ENCODE data around the gene ZNF283.
"Not testable (repeated sequence)": the region's sequence is repeated elsewhere in the genome, so short reads cannot be mapped to it uniquely, and the experiment has no call there.

ZNF283 gene

DNA sequence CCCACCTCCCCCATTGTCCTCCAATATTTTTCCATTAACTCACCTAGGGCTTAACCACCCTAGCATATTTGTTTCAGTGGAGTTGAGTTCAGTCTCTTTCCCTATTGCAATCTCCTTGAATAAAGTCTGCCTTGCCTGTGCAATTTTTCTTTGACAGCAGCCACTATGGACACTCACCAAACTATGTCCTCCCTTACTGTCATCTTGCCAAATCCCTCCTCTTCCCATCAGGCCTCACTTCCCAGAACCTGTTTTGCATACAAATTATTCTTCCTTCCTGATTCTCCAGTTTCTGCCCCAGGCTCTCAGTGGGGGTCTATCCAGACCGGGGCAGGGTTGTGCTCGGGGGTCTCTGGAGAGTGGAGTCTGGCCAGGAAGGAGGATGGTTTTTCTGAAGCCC is 22.7 kb upstream of the ZNF283 start:
- Histone ChIP-seq H3K36me3 (ENCODE audit: control insufficient read depth in 1 of 2, insufficient read depth in 2 of 2, low read length in 2 of 2) (no peaks in the 10 kb centered on the region), H3K27ac (ENCODE audit: low read length) (no peak overlapping the region), H3K4me1 (ENCODE audit: control insufficient read depth in 1 of 2, insufficient read depth in 2 of 2, low read length in 2 of 2) (peaks cover 0 to 9% of the 10 kb centered on the region in 2 donors), H3K4me3 (ENCODE audit: low read depth in 1 of 2, low read length in 2 of 2) (no peak overlapping the region), H3K27me3 (ENCODE audit: low read depth, low read length) (no peaks in the 10 kb centered on the region), H3K9me3 (ENCODE audit: control insufficient read depth in 1 of 2, low read length in 2 of 2) (no peaks in the 10 kb centered on the region)

DNA sequence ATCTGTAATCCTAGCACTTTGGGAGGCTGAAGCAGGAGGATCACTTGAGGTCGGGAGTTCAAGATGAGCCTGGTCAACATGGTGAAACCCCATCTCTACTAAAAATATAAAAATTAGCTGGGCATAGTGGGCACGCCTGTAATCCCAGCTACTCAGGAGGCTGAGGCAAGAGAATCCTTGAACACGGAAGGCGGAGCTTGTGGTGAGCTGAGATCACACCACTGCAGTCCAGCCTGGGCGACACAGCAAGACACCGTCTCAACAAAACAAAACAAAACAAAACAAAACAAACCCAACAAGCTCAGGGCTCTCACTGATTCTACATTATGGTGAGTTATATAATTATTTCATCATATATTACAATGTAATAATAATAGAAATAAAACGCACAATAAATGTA is 20.7 kb upstream of the ZNF283 start:
- H3K4me1 ChIP-seq (ENCODE audit: control insufficient read depth in 1 of 2, insufficient read depth in 2 of 2, low read length in 2 of 2) = peaks cover 0 to 10% of the 10 kb centered on the region in 2 donors
- not testable (repeated sequence) for H3K9me3 ChIP-seq (ENCODE audit: control insufficient read depth in 1 of 2, low read length in 2 of 2); H3K4me3 ChIP-seq (ENCODE audit: low read depth in 1 of 2, low read length in 2 of 2); H3K36me3 ChIP-seq (ENCODE audit: control insufficient read depth in 1 of 2, insufficient read depth in 2 of 2, low read length in 2 of 2); H3K27me3 ChIP-seq (ENCODE audit: low read depth, low read length); H3K27ac ChIP-seq (ENCODE audit: low read length)

DNA sequence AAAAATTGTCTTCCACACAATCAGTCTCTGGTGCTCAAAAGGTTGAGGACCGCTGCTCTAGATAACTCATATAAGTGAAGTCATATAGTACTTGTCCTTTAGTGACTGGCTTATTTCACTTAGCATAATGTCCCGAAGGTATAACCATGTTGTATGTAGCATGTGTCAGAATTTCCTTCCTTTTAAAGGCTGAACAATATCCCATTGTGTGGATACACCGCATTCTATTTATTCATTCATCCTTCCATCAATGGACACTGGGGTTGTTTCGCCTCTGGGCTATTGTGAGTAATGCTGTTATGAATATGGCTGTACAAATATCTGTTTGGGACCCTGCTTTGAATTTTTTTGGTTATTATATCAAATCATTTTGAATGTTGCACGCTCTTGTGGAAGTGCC is 20.3 kb upstream of the ZNF283 start:
- Histone ChIP-seq H3K9me3 (ENCODE audit: control insufficient read depth in 1 of 2, low read length in 2 of 2) (peaks cover 0 to 3% of the 10 kb centered on the region in 2 donors), H3K36me3 (ENCODE audit: control insufficient read depth in 1 of 2, insufficient read depth in 2 of 2, low read length in 2 of 2) (no peaks in the 10 kb centered on the region), H3K27ac (ENCODE audit: low read length) (no peak overlapping the region), H3K4me1 (ENCODE audit: control insufficient read depth in 1 of 2, insufficient read depth in 2 of 2, low read length in 2 of 2) (peaks cover 0 to 10% of the 10 kb centered on the region in 2 donors), H3K4me3 (ENCODE audit: low read depth in 1 of 2, low read length in 2 of 2) (no peak overlapping the region), H3K27me3 (ENCODE audit: low read depth, low read length) (no peaks in the 10 kb centered on the region)

DNA sequence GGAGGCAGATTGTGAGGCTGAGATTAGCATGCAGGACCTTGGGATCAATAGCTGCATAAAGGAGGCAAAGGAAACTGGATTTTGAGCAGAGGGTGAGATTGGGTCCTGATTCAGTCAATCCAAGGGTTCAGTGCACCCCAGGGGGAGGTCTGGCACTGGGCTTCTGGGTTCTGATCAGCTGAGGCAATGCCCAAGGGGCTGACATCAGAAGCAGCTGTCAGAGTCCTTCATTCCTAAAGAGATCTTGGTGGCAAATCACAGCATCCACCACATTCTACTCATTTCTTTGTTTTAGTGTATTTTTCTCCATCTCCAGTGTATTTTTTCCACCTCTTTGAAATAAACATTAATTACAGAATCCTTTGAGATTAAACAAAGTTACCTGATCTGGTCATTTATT is 19.5 kb upstream of the ZNF283 start:
- Histone ChIP-seq H3K4me1 (ENCODE audit: control insufficient read depth in 1 of 2, insufficient read depth in 2 of 2, low read length in 2 of 2) (peaks cover 0 to 10% of the 10 kb centered on the region in 2 donors), H3K27ac (ENCODE audit: low read length) (no peak overlapping the region), H3K9me3 (ENCODE audit: control insufficient read depth in 1 of 2, low read length in 2 of 2) (peaks cover 0 to 3% of the 10 kb centered on the region in 2 donors), H3K27me3 (ENCODE audit: low read depth, low read length) (no peaks in the 10 kb centered on the region), H3K4me3 (ENCODE audit: low read depth in 1 of 2, low read length in 2 of 2) (no peak overlapping the region), H3K36me3 (ENCODE audit: control insufficient read depth in 1 of 2, insufficient read depth in 2 of 2, low read length in 2 of 2) (no peaks in the 10 kb centered on the region)

DNA sequence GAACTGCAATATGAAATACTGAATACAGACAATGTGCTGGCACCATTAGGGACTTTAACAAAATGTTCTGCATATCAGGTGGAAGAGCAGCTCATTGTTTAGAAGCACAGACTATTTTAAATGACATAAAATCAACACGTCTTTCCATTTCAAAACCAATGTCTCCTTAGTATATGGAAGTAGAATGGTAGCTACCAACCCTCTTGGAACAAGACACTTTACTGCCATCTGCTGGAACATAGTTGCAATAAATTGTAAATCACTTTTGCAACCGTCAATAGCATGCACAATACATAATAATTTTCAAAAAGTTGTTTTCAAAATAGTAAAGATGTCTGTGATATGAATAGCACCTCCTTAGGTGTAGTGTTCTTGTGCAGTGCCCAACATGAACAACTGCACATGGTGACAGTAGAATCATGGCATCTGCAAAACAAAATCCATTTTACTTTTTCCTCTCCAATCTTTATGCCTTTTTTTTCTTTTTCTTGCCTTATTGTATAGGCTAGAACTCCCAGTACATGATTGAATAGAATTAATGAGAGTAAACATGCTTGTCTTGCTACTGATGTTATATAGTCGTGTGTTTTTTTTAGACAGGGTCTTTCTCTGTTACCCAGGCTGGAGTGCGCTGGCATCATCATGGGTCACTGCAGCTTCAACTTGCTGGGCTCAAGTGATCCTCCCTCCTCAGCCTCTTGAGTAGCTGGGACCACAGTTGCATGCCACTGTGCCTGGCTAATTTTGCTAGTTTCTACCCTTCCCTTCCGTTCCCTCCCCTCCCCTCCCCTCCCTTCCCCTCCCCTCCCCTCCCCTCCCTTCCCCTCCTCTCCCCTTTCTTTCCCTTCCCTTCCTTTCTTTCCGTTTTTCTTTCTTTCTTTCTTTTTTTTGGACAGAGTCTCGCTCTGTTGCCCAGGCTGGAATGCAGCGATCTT is 17.1 kb upstream of the ZNF283 start:
- no peaks in the 10 kb centered on the region for H3K27me3 ChIP-seq (ENCODE audit: low read depth, low read length)
- H3K36me3 ChIP-seq (ENCODE audit: control insufficient read depth in 1 of 2, insufficient read depth in 2 of 2, low read length in 2 of 2) = no peaks in the 10 kb centered on the region
- no peak overlapping the region for H3K4me3 ChIP-seq (ENCODE audit: low read depth in 1 of 2, low read length in 2 of 2)
- peaks cover 0 to 10% of the 10 kb centered on the region in 2 donors for H3K4me1 ChIP-seq (ENCODE audit: control insufficient read depth in 1 of 2, insufficient read depth in 2 of 2, low read length in 2 of 2)
- no peak overlapping the region for H3K27ac ChIP-seq (ENCODE audit: low read length)
- H3K9me3 ChIP-seq (ENCODE audit: control insufficient read depth in 1 of 2, low read length in 2 of 2) = peaks cover 0 to 3% of the 10 kb centered on the region in 2 donors

DNA sequence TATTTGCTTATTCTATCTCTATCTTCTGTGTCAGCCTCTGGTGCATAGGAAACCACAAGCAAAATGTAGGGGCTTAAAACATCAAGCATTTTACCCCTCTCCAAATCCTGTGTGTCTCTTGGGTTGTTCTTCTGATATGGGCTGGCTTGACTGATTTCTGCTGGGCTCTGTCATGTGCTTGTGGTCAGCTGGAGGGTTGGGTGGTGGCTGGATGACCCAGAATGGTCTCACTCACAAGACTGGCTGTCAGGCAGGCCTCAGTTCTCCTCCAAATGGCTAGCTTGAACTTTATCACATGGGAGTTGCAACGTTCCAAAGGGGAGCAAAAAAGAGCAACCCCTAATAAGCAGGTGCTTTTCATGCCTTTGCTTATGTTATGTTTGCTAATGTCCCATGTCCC is 15.3 kb upstream of the ZNF283 start:
- peaks cover 0 to 3% of the 10 kb centered on the region in 2 donors for H3K9me3 ChIP-seq (ENCODE audit: control insufficient read depth in 1 of 2, low read length in 2 of 2)
- no peaks in the 10 kb centered on the region for H3K27me3 ChIP-seq (ENCODE audit: low read depth, low read length)
- H3K4me1 ChIP-seq (ENCODE audit: control insufficient read depth in 1 of 2, insufficient read depth in 2 of 2, low read length in 2 of 2) = peaks cover 0 to 10% of the 10 kb centered on the region in 2 donors
- no peak overlapping the region for H3K27ac ChIP-seq (ENCODE audit: low read length)
- no peaks in the 10 kb centered on the region for H3K36me3 ChIP-seq (ENCODE audit: control insufficient read depth in 1 of 2, insufficient read depth in 2 of 2, low read length in 2 of 2)
- no peak overlapping the region for H3K4me3 ChIP-seq (ENCODE audit: low read depth in 1 of 2, low read length in 2 of 2)

DNA sequence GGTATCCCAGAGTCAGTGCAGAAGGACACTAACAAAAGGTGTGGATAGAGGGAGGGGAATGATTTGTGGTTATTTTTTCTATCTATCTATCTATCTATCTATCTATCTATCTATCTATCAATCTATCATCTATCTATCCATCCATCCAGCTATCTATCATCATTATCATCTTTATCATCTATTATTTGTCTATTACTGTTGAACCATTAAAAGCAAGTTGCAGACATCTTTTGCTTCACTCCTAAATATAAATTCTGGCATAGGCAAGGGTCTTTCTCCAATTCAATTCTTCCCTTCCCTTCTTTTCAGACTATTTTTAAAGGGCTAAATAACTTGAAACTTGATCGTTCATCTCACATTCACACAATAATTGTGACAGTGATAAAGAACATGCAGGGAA is 14.9 kb upstream of the ZNF283 start:
- H3K36me3 ChIP-seq (ENCODE audit: control insufficient read depth in 1 of 2, insufficient read depth in 2 of 2, low read length in 2 of 2) = no peaks in the 10 kb centered on the region
- H3K4me1 ChIP-seq (ENCODE audit: control insufficient read depth in 1 of 2, insufficient read depth in 2 of 2, low read length in 2 of 2) = peaks cover 0 to 10% of the 10 kb centered on the region in 2 donors
- H3K4me3 ChIP-seq (ENCODE audit: low read depth in 1 of 2, low read length in 2 of 2) = no peak overlapping the region
- H3K27me3 ChIP-seq (ENCODE audit: low read depth, low read length) = no peaks in the 10 kb centered on the region
- H3K9me3 ChIP-seq (ENCODE audit: control insufficient read depth in 1 of 2, low read length in 2 of 2) = peaks cover 0 to 3% of the 10 kb centered on the region in 2 donors
- no peak overlapping the region for H3K27ac ChIP-seq (ENCODE audit: low read length)

DNA sequence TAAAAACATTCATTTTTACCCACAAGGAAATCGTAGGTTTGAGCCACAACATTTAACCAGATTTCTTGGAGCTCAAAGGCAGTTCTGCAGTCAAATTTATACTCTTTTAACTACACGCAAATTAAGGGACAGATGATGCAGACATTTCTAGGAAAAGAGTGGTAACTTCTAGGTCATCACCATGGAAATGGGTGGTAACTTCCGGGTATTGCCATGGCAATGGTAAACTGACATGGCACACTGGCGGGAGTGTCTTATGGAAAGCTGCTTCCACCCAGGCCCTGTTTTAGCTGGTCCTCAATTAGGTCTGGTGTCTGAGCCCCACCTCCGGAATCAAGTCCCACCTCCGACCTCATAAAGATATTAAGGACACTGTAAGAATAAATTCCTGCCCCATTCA is 14.4 kb upstream of the ZNF283 start:
- H3K27ac ChIP-seq (ENCODE audit: low read length) = no peak overlapping the region

DNA sequence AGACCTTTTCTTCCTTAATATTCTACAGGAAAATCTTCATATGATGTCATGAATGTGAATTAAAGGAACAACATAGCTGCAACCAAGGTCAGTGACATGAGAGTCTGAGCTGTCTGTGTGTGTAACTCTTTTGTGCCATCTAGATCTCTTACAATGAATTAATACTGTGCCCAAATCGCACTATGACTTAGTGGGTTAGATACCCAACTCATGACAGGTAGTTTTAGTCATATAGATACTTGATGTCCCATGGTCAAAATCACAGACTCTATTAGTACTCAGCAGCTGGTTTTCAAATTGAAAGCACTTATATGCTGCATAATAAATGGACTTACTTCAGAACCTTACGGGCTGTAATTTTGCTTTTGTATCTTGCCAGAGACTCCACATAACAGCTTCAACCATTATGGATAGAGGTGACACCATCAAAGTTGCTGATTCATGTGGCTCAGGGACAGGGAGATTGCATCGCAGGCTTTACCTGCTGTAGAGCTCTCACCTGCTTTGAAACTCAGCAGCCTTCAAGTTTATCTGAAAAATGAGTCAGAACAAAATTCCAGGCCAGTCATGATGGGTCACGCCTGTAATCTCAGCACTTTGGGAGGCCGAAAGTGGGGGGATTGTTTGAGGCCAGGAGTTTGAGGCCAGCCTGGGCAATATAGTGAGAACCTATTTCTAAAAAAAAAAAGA is 12.3 kb upstream of the ZNF283 start:
- Histone ChIP-seq H3K9me3 (ENCODE audit: control insufficient read depth in 1 of 2, low read length in 2 of 2) (peaks cover 0 to 1% of the 10 kb centered on the region in 2 donors), H3K4me3 (ENCODE audit: low read depth in 1 of 2, low read length in 2 of 2) (no peak overlapping the region), H3K27ac (ENCODE audit: low read length) (no peak overlapping the region), H3K4me1 (ENCODE audit: control insufficient read depth in 1 of 2, insufficient read depth in 2 of 2, low read length in 2 of 2) (no peaks in the 10 kb centered on the region), H3K36me3 (ENCODE audit: control insufficient read depth in 1 of 2, insufficient read depth in 2 of 2, low read length in 2 of 2) (no peaks in the 10 kb centered on the region), H3K27me3 (ENCODE audit: low read depth, low read length) (no peaks in the 10 kb centered on the region)

More for the DNA sequence above, 14.4 kb upstream of the ZNF283 start:
- Histone ChIP-seq H3K9me3 (ENCODE audit: control insufficient read depth in 1 of 2, low read length in 2 of 2) (peaks cover 0 to 3% of the 10 kb centered on the region in 2 donors), H3K36me3 (ENCODE audit: control insufficient read depth in 1 of 2, insufficient read depth in 2 of 2, low read length in 2 of 2) (no peaks in the 10 kb centered on the region), H3K4me3 (ENCODE audit: low read depth in 1 of 2, low read length in 2 of 2) (no peak overlapping the region), H3K4me1 (ENCODE audit: control insufficient read depth in 1 of 2, insufficient read depth in 2 of 2, low read length in 2 of 2) (peaks cover 0 to 10% of the 10 kb centered on the region in 2 donors), H3K27me3 (ENCODE audit: low read depth, low read length) (no peaks in the 10 kb centered on the region)

DNA sequence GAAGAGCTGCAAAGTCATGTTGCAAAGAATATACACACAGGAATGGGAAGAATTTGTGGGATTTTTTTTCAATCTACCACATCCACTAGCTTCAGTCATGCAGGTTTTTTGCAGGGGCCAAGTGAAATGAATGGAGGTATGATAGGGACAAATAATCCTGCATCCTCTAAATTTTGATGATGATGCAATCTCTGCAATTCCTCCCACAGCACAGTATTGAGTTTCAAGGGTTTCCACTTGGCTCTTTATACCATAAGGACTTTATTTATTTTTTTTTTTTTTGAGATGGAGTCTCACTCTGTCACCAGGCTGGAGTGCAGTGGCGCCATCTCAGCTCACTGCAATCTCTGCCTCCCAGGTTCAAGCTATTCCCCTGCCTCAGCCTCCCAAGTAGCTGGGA is 9.7 kb upstream of the ZNF283 start:
- not testable (repeated sequence) for H3K27me3 ChIP-seq (ENCODE audit: low read depth, low read length); H3K4me3 ChIP-seq (ENCODE audit: low read depth in 1 of 2, low read length in 2 of 2); H3K9me3 ChIP-seq (ENCODE audit: control insufficient read depth in 1 of 2, low read length in 2 of 2); H3K4me1 ChIP-seq (ENCODE audit: control insufficient read depth in 1 of 2, insufficient read depth in 2 of 2, low read length in 2 of 2); H3K36me3 ChIP-seq (ENCODE audit: control insufficient read depth in 1 of 2, insufficient read depth in 2 of 2, low read length in 2 of 2); H3K27ac ChIP-seq (ENCODE audit: low read length)

DNA sequence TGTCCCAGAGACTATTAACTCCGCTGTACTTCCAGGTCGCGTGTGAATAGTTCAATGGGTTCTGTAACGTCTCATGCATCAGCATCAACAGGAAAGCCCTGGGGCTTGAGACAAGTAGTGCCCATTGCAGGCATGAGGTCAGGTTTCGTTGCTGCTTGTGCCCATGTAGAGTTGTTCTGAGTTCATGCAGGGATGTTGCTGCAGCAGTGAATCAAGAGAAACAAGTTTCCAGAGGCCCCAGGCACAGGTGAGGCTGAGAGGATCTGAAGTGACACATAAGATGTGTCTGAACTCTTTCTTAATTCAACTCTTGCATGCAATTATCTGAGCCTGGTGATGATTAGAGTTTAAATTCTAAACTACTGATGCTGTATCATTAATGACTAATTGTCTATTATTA is 8.6 kb upstream of the ZNF283 start:
- Histone ChIP-seq H3K36me3 (ENCODE audit: control insufficient read depth in 1 of 2, insufficient read depth in 2 of 2, low read length in 2 of 2) (no peaks in the 10 kb centered on the region), H3K27ac (ENCODE audit: low read length) (no peak overlapping the region), H3K9me3 (ENCODE audit: control insufficient read depth in 1 of 2, low read length in 2 of 2) (no peaks in the 10 kb centered on the region), H3K4me3 (ENCODE audit: low read depth in 1 of 2, low read length in 2 of 2) (no peak overlapping the region), H3K4me1 (ENCODE audit: control insufficient read depth in 1 of 2, insufficient read depth in 2 of 2, low read length in 2 of 2) (no peaks in the 10 kb centered on the region), H3K27me3 (ENCODE audit: low read depth, low read length) (no peaks in the 10 kb centered on the region)
